Myocyte (in vitro differentiated cells): ENCODE measurements around the gene FUS. TPM values are rescaled to one million over a fixed set of nuclear protein-coding genes. Genes with fewer than 3 reads are reported as not detected.
"Not testable (repeated sequence)": the region's sequence is repeated elsewhere in the genome, so short reads cannot be mapped to it uniquely, and the experiment has no call there.

ENCODE experiments used
- DNase-seq: peaks from one replicate; pipeline ENCODE4 v3.0.0-alpha.2; 2012; ENCODE audit warnings: low read depth
- polyA plus RNA-seq: library from polyadenylated mRNA; unstranded; fragments of >200 nt; gene quantifications from one replicate; pipeline ENCODE4 v1.2.1, GENCODE V29; 2012; ENCODE audit warnings: missing spikeins
- total RNA-seq: library from RNA; depleted of rRNA; stranded (reverse); fragments of >200 nt; gene quantifications from 2 replicates; pipeline ENCODE4 v1.2.3, GENCODE V29; 2014

Gene FUS
- 14.6 and 18.3 TPM in 2 replicates for total RNA-seq
- 253 TPM for polyA plus RNA-seq

GRCh38 chr16:31179747-31180459, at the start of gene FUS:
TSS of gene FUS (plus strand) at chr16:31180139. CDS start at chr16:31180215, 76 bp downstream.
- DNase-seq, result peak; percentile 89

GRCh38 chr16:31130336-31130891, 49.5 kb upstream of the FUS start:
- DNase-seq, result no peak

GRCh38 chr16:31130899-31131298, 49.0 kb upstream of the FUS start:
- DNase-seq, result no peak

GRCh38 chr16:31131416-31131815, 48.5 kb upstream of the FUS start:
- no peak for DNase-seq

- no peak for DNase-seq
Observed at GRCh38 chr16:31131841-31132271, 48.1 kb upstream of the FUS start.

- DNase-seq, result no peak
Observed at GRCh38 chr16:31132303-31132979, 47.5 kb upstream of the FUS start.

GRCh38 chr16:31133046-31133501, 46.9 kb upstream of the FUS start:
- DNase-seq, result no peak

GRCh38 chr16:31134091-31134571, 45.8 kb upstream of the FUS start:
- no peak for DNase-seq

GRCh38 chr16:31134625-31135534, 45.1 kb upstream of the FUS start:
- DNase-seq, result no peak

- DNase-seq, result no peak
Observed at GRCh38 chr16:31135535-31136286, 44.2 kb upstream of the FUS start, which contains the start of gene PRSS8. TSS of gene PRSS8 (minus strand) at chr16:31135727. CDS start at chr16:31135498, 229 bp downstream.

- no peak for DNase-seq
Observed at GRCh38 chr16:31136287-31136662, 43.7 kb upstream of the FUS start.

- not testable (repeated sequence) for DNase-seq
Observed at GRCh38 chr16:31136822-31137499, 43.0 kb upstream of the FUS start.

GRCh38 chr16:31138621-31139578, 41.0 kb upstream of the FUS start:
- peak; percentile 38 for DNase-seq

GRCh38 chr16:31141071-31141469, 38.9 kb upstream of the FUS start:
- not testable (repeated sequence) for DNase-seq

GRCh38 chr16:31141489-31142108, 38.3 kb upstream of the FUS start:
- DNase-seq, result no peak

GRCh38 chr16:31142109-31143010, 37.6 kb upstream of the FUS start:
- peak; percentile 99 for DNase-seq
